Cardiac ventricle fibroblast (primary cell): ENCODE data around the gene OPHN1. TPM values are rescaled to one million over a fixed set of nuclear protein-coding genes. Genes with fewer than 3 reads are reported as not detected.

Source experiments
- total RNA-seq: library from RNA; depleted of rRNA; stranded (reverse); fragments of >200 nt; gene quantifications from 2 replicates; pipeline ENCODE4 v1.2.3, GENCODE V29; 2015

OPHN1 gene
- 2.9 and 4.1 TPM in 2 replicates for total RNA-seq

GRCh38 chrX:68433155-68433980, at the start of gene OPHN1:
TSS of gene OPHN1 (minus strand) at chrX:68433495. CDS start at chrX:68433020, 475 bp downstream.

Other genes with a start within 250 kb of the OPHN1 start
- gene YIPF6, start 65.6 kb upstream of the OPHN1 start, total RNA-seq, result 14.5 and 18.5 TPM in 2 replicates
- gene STARD8, start 214.2 kb upstream of the OPHN1 start, total RNA-seq, result 0.98 and 1.7 TPM in 2 replicates